Glomerular visceral epithelial cell (primary cell): ENCODE results near the gene MYO18B.

Experiments
- DNase-seq: peaks from one replicate; pipeline ENCODE4 v3.0.0-alpha.2; 2016; ENCODE audit errors: extremely low spot score

MYO18B gene

DNA sequence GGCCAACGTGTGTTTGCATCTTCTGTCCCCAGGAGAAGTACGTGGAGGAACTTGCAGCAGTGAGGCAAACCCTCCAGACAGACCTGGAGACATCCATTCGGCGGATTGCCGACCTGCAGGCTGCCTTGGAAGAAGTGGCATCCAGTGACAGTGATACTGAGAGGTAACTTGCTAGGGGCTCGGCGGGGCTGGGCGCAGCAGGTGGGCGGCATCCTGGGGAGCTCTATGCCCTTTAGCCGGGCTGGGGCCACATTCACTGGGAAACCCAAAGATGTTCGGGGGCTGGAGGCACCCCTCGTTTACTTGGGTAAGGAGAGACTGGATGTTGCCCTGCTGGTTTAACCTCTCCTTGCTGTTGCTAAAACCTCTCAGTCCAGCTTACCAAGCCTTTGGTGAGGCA, 250.3 kb downstream of the MYO18B start:
- no peak for DNase-seq

DNA sequence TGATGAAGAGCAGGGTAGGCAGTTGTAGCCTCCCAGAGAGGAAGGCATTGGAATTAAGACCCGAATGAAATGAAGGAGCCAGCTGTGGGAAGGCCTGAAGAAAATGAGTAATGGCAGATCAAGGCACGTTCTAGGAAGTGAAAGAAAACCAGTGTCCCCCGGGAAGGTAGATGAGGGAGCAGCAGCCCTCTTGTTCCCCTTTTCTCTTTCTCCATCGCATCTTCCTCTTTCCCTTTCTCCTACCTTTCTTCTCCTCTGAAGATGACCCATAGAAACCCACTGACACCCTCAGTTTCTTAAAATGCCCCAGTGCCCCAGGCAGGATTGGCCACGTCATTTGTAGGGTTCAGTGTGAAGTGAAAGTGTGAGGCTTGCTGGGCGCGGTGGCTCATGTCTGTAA, 254.7 kb downstream of the MYO18B start:
- DNase-seq = no peak

DNA sequence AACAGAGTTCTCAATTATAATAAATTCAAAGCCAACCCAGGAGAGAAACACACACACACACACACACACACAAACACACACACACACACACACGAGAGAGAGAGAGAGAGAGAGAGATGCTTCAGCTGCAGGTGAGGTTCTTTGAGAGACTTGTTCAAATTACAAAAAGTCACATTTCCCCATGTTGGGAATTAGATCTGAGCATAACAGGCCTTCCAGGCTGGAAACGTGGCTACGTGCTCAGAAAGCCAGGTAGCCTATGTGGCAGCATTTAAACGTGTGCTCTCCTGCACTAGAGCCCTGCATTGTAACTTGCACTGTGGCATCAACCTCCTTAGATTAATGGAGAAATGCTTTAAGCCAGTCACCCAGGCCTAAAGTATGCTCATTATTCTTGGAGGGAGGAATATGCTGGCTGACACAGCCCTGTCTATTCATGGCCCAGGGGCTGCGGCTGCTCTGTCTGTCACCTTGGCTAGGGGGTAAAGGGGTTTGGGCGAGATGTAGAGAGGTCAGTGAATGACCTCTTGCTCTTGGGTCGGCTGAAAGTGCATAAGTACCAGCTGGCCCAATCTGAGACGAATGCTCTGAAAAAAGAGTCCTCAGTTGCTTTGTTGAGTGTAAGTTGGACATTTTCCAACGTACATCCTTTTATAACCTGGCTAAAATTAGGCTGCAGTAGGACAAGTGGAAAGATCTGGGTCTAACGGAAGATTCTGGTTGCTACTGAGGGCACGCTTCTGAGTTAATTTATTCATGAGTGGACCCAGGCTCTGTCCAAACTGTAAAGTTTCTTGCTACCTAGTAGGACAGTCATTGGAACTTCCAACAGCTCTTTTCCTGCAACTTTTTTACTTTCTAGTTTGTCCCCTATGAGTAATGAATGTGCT, 256.1 kb downstream of the MYO18B start:
- DNase-seq = no peak

DNA sequence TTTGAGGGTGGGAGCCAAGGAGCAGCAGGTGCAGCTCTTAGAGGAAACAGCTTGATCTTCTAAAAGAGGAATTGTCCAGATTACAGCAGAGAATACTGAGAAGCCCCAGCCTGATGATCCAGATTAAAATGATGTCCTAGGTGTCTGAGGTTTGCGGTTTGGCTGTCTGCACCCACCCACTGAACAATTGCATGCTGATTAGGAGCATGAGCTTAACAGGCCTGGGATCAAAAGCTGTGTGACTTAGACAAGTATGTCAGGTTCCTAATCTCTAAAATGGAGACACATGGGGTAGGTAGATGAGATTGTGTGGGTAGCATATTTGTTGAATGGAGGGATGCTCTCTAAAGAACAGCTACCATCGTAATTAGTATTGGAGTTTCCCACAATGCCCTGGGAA, 260.5 kb downstream of the MYO18B start:
- no peak for DNase-seq

DNA sequence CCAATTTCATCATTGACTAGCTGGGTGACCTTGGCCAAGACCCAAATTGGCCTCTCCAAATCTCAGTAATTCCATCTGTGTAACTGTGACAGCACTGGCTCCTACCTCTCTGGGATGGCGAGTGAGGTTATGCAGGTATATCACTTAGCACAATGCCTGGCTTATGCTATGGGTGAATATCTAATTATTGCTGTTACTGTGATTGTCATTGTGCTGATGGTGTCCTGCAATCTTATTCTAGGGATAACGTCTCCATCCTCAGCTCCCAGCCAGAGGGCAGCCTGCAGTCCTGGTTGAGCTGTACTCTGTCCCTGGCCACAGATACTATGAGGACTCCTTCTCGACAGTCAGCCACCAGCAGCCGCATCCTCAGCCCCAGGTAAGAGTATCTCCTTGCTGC, 262.5 kb downstream of the MYO18B start:
- DNase-seq = no peak

DNA sequence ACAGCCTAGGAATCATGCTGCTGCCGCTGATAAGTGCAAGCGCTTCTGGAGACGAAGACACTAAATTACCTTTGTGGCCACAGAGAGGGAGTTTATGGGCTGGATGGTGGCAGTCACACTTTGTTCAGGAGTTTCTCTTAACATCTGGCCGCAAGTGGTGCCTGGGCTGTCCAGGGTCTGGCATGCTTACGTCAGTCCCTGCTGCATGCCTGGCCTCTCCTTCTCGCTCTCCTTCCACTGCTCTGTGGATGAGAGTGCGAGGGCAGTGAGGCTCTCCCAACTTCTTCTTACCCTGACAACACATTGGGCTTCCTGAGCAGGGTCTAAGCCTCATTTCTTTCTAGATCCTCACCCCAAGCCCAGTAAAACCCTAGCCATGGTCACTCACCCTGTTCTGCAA, 266.6 kb downstream of the MYO18B start:
- DNase-seq = no peak

DNA sequence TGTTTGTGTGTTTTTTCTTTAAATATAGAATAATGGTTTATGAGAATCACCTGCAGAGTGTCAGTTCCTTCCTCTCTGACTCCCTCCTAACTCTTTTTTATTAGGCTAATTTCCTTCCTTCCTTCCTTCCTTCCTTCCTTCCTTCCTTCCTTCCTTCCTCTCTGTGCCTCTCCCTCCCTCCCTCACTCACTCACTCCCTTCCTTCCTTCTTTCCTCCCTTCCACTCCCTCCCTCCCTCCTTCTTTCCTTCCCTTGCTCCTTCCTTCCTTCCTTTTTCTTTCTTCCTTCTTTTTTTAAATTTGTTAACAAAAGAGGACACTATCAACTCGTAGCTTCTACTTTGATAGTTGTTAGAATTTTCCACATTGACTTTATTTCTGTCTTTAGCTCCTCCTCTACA, 274.9 kb downstream of the MYO18B start:
- DNase-seq = no peak

DNA sequence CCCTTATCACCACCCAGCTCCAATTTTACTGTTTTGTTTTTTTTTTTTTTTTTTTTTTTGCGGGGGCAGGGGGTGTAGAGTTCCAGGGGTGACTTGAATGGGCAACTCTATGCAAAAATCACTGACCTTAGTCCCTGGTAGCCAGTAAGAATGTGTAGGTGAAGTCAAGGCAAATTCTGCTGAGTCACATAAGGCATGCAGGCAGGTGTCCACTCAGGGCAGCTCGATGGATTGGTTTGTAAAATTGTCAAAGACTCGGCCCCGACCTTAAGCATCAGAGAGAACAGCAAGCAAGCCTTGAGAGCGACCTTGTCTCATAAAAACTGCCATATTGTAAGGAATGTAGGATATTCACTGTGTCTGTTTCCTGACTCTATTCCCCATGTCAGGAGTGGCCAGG, 275.9 kb downstream of the MYO18B start:
- no peak for DNase-seq

DNA sequence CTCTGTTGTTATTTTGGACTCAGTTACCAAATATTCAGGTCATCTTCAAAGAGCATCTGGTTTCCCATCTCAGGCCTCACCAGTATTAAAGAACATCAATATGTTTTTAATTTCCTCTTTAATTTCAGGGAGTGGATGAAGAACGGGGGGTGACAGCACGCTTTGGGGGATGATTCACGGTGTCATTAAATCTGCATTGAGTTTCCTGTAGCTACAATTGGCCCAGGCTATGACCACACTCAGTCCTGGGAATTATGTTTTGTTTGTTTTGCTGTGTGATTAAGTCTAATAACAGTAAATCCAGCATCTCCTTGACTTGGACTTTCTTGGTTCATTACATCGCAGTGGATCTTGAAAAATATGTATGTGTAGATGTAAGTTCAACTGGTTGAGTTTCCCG, 277.6 kb downstream of the MYO18B start:
- no peak for DNase-seq

DNA sequence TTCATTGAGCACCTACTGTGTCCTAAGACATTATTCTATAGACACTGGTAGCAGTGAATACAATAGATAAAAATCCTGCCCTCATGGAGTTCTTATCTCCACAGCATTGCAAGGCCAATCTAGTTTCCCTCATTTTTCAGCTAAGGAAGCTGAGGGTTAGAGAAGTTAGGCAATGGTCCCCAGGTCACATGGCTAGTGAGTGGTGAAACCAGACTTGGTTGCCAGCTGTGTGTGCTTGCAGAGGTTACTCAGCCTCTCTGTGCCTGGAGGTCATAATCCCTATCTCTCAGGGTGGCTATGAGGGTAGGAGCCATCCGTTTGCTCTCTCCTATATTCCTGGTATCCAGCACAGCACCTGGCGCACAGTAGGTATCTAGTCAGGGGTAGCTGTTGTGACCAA, 279.5 kb downstream of the MYO18B start:
- DNase-seq = no peak

DNA sequence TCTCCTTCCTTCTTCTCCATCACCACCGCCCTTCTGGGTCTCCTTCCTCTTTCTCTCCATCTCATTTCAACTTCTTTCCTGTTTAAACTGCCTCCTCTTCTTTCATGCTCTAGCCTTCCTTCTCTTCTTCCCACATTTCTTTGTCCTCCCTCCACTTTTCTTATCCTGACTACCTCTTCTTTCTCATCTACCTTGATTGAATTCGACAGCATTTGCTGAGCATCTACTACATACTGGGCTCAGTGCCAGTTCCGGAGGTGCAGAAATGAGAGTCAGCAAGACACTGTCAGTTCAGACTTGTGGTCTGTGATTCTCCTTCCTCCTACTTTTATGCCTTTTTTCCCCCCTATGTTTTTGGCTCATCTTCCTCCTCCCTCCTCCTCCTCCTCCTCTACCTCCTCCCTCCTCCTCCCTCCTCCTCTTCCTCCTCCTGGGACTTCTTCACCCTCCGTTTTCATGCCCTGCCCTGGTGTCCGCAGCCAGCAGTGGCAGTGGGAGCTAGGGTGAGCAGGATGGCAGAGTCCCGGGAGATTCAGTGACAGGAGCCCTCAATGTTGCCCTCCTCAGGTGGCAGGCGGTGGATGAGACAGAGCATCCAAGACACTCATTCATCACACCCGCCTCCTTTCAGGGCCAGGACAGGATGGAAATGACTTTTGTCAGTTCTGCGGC, 281.3 kb downstream of the MYO18B start:
- no peak for DNase-seq

DNA sequence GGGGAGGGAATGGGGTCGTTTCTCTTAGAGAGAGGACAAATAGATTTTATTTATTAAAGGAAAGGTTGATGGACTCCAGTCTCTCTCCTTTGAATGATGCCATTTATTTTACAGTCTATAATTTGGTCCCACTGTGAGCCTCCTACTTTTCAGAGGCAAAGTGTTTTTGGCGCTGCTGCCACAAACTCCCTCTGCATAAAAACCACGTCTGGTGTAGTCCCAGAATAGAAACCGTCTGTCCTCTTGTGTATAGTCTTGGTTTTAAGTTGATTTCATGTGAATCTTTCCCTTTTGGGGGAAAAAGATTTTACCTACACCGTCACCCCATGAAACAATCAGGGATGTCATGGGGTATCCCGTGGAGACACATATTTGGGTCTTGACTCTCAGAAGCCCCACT, 283.6 kb downstream of the MYO18B start:
- DNase-seq = no peak

DNA sequence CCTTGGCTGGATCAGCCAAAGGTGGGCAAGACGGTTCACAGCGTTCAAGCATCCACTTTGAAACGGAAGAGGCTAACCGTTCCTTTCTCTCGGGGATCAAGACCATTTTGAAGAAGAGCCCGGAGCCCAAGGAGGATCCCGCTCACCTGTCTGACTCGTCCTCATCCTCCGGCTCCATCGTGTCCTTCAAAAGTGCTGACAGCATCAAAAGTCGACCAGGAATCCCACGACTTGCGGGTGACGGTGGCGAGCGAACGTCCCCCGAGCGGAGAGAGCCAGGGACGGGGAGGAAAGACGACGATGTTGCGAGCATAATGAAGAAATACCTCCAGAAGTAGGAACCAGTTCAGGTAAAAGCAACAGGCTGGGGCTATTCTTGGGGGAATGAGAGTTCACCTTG, 285.4 kb downstream of the MYO18B start:
- no peak for DNase-seq

DNA sequence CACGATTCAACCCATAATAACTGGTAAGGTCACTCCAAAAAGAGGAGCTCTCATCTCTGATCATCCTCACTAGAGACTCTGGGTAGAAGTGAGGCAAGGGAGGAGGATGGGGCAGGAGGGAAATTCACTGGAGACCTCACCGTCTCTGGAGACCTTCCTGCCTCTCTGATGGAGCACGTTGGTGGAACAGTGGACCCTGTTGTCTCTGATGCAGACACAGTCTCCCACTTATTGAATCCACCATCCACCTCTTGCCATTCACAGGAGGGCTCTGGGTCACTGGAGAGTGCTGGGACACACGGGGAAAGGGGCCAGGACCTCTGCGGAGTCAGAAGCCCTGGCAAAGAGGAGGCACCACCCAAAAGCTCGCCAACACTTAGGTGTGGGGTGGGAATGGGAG, 289.7 kb downstream of the MYO18B start:
- DNase-seq = no peak

DNA sequence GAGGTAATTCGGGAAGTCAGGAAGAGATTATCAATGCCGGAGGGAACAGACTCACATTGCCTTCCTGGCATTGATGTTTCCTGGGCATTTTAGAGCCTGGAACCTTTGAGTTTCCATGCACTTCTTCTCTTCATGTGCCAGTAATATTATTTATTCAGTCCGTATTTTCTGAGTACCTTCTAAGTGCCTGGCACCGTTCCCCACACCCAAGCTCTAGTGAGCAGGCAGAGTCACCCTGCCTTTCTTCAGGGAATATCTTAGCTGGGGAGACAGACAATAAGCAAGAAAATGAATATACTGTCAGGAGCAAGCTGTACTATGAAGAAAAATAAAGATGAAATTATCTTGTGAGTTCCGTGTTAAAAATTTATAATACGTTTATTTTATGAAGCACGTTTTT, 291.1 kb downstream of the MYO18B start:
- DNase-seq = no peak

DNA sequence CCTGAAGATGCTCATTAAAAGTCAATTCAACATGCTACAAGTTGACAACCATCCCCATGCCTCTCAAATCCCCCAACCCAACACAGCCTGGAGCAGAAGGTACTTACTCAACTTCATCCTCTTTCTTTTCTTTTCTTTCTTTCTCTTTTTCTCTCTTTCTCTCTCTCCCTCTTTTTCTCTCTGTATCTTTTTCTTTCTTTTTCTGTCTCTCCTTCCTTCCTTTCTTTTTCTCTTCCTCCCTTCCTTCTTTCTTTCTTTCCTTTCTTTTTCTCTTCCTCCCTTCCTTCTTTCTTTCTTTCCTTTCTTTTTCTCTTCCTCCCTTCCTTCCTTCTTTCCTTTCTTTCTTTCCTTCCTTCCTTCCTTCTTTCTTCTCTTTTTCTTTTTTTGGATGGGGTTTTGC, 291.6 kb downstream of the MYO18B start:
- DNase-seq = no peak

DNA sequence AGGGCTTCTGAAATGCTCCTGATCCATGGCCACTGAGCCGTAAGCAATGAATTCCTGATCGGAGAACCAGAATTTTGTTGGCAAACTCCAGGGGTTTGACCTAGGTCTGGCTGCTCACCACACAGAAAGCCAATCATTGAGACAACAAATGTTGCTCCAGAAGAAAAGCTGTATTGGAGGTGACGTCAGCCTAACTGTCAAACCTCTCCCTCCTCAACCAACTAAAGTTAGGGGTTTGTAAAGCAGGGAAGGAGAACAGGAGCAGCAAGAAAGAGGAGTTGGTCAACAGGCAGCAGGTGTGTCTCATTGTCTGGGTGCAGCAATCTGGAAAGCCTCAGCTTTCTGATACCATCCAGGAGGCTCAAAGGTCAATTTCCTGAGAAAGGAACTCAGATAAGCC, 293.5 kb downstream of the MYO18B start:
- DNase-seq = no peak

DNA sequence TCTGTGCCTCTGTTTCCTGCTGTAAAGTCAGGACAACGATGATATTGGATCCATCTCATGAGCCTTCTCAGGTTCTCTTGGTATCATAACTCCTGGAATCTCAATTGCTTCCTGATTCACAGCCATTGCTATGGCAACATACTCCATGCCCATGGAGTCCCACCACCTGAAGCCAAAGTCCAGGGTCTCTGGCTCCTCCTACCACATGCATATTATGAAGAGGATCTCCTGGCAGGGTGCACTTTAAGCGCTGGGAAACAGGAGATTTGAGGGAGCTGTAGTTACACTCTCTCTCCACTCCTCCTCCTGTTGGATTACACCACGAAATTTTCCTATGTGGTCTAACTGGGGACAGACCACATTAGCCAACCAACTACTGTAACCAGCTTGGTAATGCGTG, 296.4 kb downstream of the MYO18B start:
- no peak for DNase-seq

DNA sequence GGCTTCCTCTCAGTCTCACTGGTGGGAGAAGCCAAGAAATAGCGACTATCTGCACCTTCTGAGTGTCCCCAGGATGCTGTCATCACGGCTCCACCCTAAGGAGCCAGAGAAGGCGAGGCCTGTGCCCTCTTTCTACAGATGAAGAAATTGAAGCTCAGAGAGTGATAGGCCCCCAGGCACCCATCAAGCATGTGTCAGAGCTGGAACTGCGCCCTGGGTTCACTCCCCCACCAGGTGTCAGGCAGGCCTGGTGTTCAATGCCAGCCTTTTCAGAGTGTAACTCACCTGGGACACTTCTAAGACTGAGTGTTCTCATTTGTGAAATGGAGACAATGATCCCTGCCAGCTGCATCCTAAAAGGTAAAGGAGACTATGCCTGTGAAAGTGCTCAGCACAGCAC, 299.9 kb downstream of the MYO18B start:
- DNase-seq = no peak

DNA sequence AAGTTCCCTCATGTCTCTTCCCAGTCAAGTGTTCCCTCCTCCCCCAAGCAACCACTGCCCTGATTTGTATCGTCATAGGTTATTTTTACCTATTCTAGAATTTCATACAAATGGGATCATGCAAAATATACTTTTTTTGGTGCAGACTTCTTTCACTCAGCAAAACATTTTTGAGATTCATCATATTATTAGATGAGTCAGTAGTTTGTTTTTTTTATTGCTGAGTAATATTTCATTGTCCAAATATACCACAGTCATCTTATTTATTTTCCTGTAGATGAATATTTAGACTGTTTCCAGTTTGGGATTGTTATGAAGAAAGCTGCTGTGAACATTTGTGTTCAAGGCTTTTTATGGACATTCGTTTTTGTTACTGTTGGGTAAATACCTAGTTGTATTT, 301.0 kb downstream of the MYO18B start:
- no peak for DNase-seq

DNA sequence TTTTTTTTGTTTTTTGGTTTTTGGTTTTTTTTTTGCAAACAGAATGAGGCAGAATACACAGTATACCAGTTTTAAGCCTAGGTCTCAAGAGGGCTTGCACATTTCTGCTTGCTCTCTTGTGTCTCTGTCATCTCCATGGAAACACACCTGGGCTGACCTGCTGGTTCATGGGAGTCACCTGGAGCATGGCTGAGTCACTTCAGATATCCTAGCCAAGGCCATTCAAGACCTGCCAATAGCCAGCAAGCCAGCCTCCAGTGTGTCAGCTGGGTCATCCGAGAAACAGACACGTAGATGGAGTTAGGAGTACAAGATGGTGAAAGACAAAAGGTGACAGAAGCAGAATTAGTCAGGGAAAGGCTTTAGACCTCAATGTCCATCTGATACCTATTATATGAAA, 303.1 kb downstream of the MYO18B start:
- no peak for DNase-seq

DNA sequence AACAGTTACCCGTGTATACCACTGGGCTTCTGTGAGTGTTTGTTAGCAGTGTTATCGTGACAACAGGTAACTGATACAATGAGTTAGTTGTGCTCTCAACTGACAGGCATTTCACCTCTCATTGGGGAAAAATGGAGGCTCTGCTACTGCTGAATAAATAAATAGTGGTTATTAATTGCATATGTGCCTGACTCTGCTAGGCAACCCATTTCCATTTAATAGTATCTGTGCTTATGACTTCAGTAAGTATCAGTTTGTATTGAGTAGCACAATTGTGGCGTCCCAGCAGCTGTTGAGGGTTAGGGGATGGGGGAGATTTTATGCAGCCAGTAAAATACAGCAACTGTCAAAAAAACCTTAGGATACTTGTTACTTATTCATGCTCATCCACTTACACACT, 303.9 kb downstream of the MYO18B start:
- DNase-seq = no peak

DNA sequence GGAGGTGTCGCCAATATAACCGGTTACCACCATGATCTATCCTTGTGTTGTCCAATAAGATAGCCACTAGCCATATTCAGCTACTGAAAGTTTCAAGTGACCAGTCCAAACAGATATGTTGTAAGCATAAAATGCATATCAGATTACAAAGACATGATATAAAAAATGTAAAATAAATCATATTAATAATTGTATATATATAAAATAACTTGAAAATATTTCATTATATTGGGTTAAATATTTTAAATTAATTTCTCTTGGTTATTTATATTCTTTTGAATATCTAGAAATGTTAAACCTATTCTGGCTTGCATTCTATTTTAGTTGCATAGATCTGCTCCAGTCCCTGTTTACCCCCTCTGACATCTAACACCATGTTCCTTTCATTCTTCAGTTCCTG, 305.5 kb downstream of the MYO18B start:
- DNase-seq = no peak

DNA sequence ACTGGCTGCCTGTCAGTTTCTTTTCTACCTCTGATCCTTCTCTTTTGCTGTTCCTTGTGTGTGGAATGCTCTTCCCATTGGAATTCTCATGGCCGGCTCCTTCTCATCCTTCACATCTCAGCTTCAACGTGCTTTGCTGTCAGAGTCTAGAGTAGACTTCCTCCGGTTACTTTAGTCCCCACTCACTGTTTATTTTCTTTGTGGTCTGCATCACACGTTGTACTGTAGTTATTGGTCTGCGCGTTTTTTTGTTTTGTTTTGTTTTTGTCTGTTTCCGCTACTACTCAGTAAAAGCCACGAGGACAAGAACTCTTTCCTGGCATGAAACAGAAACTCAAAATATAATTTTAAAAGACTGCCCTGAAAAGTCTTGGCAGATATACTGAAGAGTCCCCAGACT, 305.9 kb downstream of the MYO18B start:
- DNase-seq = no peak
